ENCODE results near the gene COL27A1.

COL27A1 gene

DNA sequence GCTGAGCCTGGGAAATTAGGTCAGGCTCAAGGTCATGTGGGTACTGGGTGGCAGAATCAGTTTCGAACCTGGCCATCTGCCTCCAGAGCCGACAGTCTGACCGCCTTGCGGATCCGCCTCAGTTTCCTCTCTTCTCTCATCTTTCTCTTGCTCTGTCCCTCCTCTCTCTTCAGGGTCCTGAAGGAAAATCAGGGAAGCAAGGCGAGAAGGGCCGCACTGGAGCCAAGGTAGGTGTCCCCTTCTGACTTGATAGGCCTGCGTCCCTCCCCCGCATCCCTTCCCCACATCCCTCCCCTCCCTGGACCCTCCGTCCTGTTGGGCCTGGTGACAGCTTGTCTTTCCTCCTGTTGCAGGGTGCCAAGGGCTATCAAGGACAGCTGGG, 126.8 kb downstream of the COL27A1 start:
- no peaks in the 10 kb centered on the region for H3K9me2 ChIP-seq (ENCODE audit: low read depth, low read length)
- H3K9me3 ChIP-seq (ENCODE audit: low read length): no peaks in the 10 kb centered on the region
- no peaks in the 10 kb centered on the region for H4K20me1 ChIP-seq (ENCODE audit: insufficient read depth, low read length)
- H3K4me3 ChIP-seq (ENCODE audit: low read depth, low read length, poor library complexity, severe bottlenecking): no peak overlapping the region
- H3K9ac ChIP-seq (ENCODE audit: low read length): no peak overlapping the region
- no peak overlapping the region for H3K4me2 ChIP-seq (ENCODE audit: low read length)
- no peaks in the 10 kb centered on the region for H3F3A ChIP-seq (ENCODE audit: insufficient read depth, low read length)
- no peaks in the 10 kb centered on the region for H3K36me3 ChIP-seq (ENCODE audit: insufficient read depth, low read length)
- H2AFZ ChIP-seq (ENCODE audit: low read length): no peak overlapping the region
- H3K79me2 ChIP-seq (ENCODE audit: insufficient read depth, low read length): no peaks in the 10 kb centered on the region
- TF ChIP-seq EZH2 (IDR thresholded peaks at IDR 0.05; ENCODE audit: borderline replicate concordance, low read length): no peak
- TF ChIP-seq CTCF (IDR thresholded peaks at IDR 0.05; ENCODE audit: low read length): no peak
- H3K4me1 ChIP-seq (ENCODE audit: insufficient read depth, low read length, severe bottlenecking): no peaks in the 10 kb centered on the region
- H3K27ac ChIP-seq (ENCODE audit: low read depth, low read length, poor library complexity, severe bottlenecking): no peak overlapping the region
- 0 out of 2 replicates have a peak, but pooled peaks cover 6% of the 10 kb centered on the region for H3K27me3 ChIP-seq (ENCODE audit: insufficient read depth, low read length)

DNA sequence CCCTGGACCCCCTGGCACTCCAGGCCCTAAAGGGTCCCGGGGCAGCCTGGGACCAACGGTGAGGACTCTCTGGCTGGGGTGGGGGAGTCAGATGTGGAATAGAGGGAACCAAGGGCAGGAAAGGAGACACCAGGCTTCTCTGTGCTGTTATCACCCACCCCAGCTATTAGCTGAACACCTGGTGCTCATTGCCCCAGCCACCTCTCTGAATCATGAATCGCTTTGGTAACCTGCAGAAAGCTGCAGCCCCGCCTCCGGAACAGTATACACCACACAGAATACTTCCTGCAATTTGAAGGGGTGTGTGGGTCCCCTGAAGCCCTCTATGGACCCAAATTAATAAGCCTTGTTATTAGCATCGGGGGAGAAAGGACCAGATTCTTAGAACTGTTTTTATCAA, 127.2 kb downstream of the COL27A1 start:
- no peaks in the 10 kb centered on the region for H3F3A ChIP-seq (ENCODE audit: insufficient read depth, low read length)
- H3K4me3 ChIP-seq (ENCODE audit: low read depth, low read length, poor library complexity, severe bottlenecking): no peak overlapping the region
- no peaks in the 10 kb centered on the region for H3K4me1 ChIP-seq (ENCODE audit: insufficient read depth, low read length, severe bottlenecking)
- H3K9me2 ChIP-seq (ENCODE audit: low read depth, low read length): no peaks in the 10 kb centered on the region
- H3K9ac ChIP-seq (ENCODE audit: low read length): no peak overlapping the region
- 0 out of 2 replicates have a peak, but pooled peaks cover 6% of the 10 kb centered on the region for H3K27me3 ChIP-seq (ENCODE audit: insufficient read depth, low read length)
- H4K20me1 ChIP-seq (ENCODE audit: insufficient read depth, low read length): no peaks in the 10 kb centered on the region
- TF ChIP-seq EZH2 (IDR thresholded peaks at IDR 0.05; ENCODE audit: borderline replicate concordance, low read length) (no peak), CTCF (IDR thresholded peaks at IDR 0.05; ENCODE audit: low read length) (no peak)
- no peaks in the 10 kb centered on the region for H3K79me2 ChIP-seq (ENCODE audit: insufficient read depth, low read length)
- no peaks in the 10 kb centered on the region for H3K9me3 ChIP-seq (ENCODE audit: low read length)
- H2AFZ ChIP-seq (ENCODE audit: low read length): no peak overlapping the region
- H3K36me3 ChIP-seq (ENCODE audit: insufficient read depth, low read length): no peaks in the 10 kb centered on the region
- no peak overlapping the region for H3K4me2 ChIP-seq (ENCODE audit: low read length)
- no peak overlapping the region for H3K27ac ChIP-seq (ENCODE audit: low read depth, low read length, poor library complexity, severe bottlenecking)

DNA sequence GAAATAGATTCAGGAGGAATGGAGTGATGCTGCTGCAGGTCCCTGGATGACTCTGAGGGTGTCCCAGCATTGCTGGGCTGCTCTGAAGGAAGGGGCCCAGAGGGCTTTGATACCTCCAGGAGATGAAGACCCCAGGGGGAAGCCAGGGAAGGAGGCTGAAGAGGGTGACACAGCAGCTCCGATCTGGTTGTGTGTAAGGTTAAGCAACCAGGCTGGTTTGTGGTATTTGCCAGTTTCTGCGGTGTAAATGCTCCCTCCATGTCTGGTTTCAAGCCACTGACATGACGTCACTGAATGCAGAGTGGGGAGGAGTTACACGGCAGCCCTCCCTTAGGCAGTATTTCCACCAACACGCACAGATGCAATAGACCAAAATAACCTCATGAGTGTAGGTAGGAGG, 127.6 kb downstream of the COL27A1 start:
- Histone ChIP-seq H2AFZ (ENCODE audit: low read length) (no peak overlapping the region), H3K9me2 (ENCODE audit: low read depth, low read length) (no peaks in the 10 kb centered on the region), H3K27me3 (ENCODE audit: insufficient read depth, low read length) (0 out of 2 replicates have a peak, but pooled peaks cover 6% of the 10 kb centered on the region), H3K79me2 (ENCODE audit: insufficient read depth, low read length) (no peaks in the 10 kb centered on the region), H3K4me3 (ENCODE audit: low read depth, low read length, poor library complexity, severe bottlenecking) (no peak overlapping the region), H3K4me2 (ENCODE audit: low read length) (no peak overlapping the region), H3K9ac (ENCODE audit: low read length) (no peak overlapping the region), H3K27ac (ENCODE audit: low read depth, low read length, poor library complexity, severe bottlenecking) (no peak overlapping the region), H3K9me3 (ENCODE audit: low read length) (no peaks in the 10 kb centered on the region), H3K36me3 (ENCODE audit: insufficient read depth, low read length) (no peaks in the 10 kb centered on the region), H3F3A (ENCODE audit: insufficient read depth, low read length) (no peaks in the 10 kb centered on the region), H4K20me1 (ENCODE audit: insufficient read depth, low read length) (no peaks in the 10 kb centered on the region), H3K4me1 (ENCODE audit: insufficient read depth, low read length, severe bottlenecking) (no peaks in the 10 kb centered on the region)
- TF ChIP-seq CTCF (IDR thresholded peaks at IDR 0.05; ENCODE audit: low read length) (no peak), EZH2 (IDR thresholded peaks at IDR 0.05; ENCODE audit: borderline replicate concordance, low read length) (no peak)

Data from OCI-LY1 (cell line).